Activated naive CD4-positive, alpha-beta T cell treated with anti-CD3 and anti-CD28 coated beads, Interleukin-2, amount 10 ng/mL, durations not matched to agents 5 hours and 36 hours (primary cell): ENCODE results near the gene SLC6A8. TPM values are rescaled to one million over a fixed set of nuclear protein-coding genes. Genes with fewer than 3 reads are reported as not detected.

Experiments
- total RNA-seq, 2 experiments: library from RNA; stranded (reverse); gene quantifications; one replicate each; pipeline ENCODE4 v1.2.3, GENCODE V29; 2021

SLC6A8 gene
- total RNA-seq: 1 to 10 TPM; 1.4 to 1.5 TPM

GRCh38 chrX:153687121-153688039 lies at the start of gene SLC6A8:
Gene SLC6A8, plus strand, starts transcription at chrX:153687926. Its CDS starts 649 bp downstream, at chrX:153688575.

GRCh38 chrX:153646620-153647373 lies 40.9 kb upstream of the SLC6A8 start, which contains the start of gene DUSP9:
Gene DUSP9, plus strand, starts transcription at chrX:153647203. Its CDS starts 751 bp downstream, at chrX:153647954.

GRCh38 chrX:153673428-153674218 lies 14.1 kb upstream of the SLC6A8 start, which contains the start of gene PNCK:
Gene PNCK, minus strand, starts transcription at chrX:153673813. Its CDS starts 737 bp downstream, at chrX:153673076.

GRCh38 chrX:153724252-153725038 lies 36.7 kb downstream of the SLC6A8 start, which contains the start of the genes ABCD1 and BCAP31:
Gene ABCD1, plus strand, starts transcription at chrX:153724856. Its CDS starts 411 bp downstream, at chrX:153725267.
Gene BCAP31, minus strand, starts transcription at chrX:153724387. Its CDS starts 1,143 bp downstream, at chrX:153723244.

Other genes starting within 250 kb of the SLC6A8 start
- gene TREX2, start 241.9 kb upstream of the SLC6A8 start, total RNA-seq: 1 to 10 TPM; 2.4 TPM
- gene HAUS7, start 217.3 kb upstream of the SLC6A8 start, total RNA-seq: 10 to 100 TPM; 38.7 to 39.3 TPM
- gene BGN, start 192.9 kb upstream of the SLC6A8 start, total RNA-seq: under 1 TPM in 1 of 2 experiments, not detected in 1; 0.17 TPM
- under 1 TPM in 1 of 2 experiments, not detected in 1; 0.05 TPM for gene ATP2B3, start 170.3 kb upstream of the SLC6A8 start, total RNA-seq
- gene CCNQ, start 88.8 kb upstream of the SLC6A8 start, total RNA-seq: 10 to 100 TPM; 22.9 to 23.6 TPM
- gene DUSP9, start 40.7 kb upstream of the SLC6A8 start, total RNA-seq: not detected
- under 1 TPM; 0.43 to 0.87 TPM for gene PNCK, start 14.1 kb upstream of the SLC6A8 start, total RNA-seq
- gene BCAP31, start 36.5 kb downstream of the SLC6A8 start, total RNA-seq: 100 to 1,000 TPM; 139 TPM
- 10 to 100 TPM; 13.2 to 13.8 TPM for gene ABCD1, start 36.9 kb downstream of the SLC6A8 start, total RNA-seq
- under 1 TPM; 0.05 to 0.55 TPM for gene PLXNB3, start 76.3 kb downstream of the SLC6A8 start, total RNA-seq
- gene SRPK3, start 93.1 kb downstream of the SLC6A8 start, total RNA-seq: not detected
- gene IDH3G, start 106.4 kb downstream of the SLC6A8 start, total RNA-seq: 10 to 100 TPM; 61.1 to 63.0 TPM
- gene SSR4, start 106.7 kb downstream of the SLC6A8 start, total RNA-seq: 100 to 1,000 TPM; 227 to 246 TPM
- 1 to 10 TPM; 1.1 to 1.5 TPM for gene PDZD4, start 142.6 kb downstream of the SLC6A8 start, total RNA-seq
- gene L1CAM, start 198.2 kb downstream of the SLC6A8 start, total RNA-seq: 1 to 10 TPM in 1 of 2 experiments, under 1 TPM in 1; 0.55 to 2.4 TPM
- gene AVPR2, start 216.7 kb downstream of the SLC6A8 start, total RNA-seq: not detected
- 100 to 1,000 TPM; 343 to 353 TPM for gene ARHGAP4, start 238.3 kb downstream of the SLC6A8 start, total RNA-seq
- 10 to 100 TPM; 70.8 to 79.0 TPM for gene NAA10, start 247.1 kb downstream of the SLC6A8 start, total RNA-seq